KOPT-K1 (cell line): ENCODE measurements around the gene OTC.

Source experiments
- H3K27ac ChIP-seq: fragments of 200-600 bp; sonication (generic); 2 replicates; pipeline ENCODE4 v1.5.1; 2016; ENCODE audit warnings: antibody characterized with exemption, mild to moderate bottlenecking, low read depth, low read length; ENCODE audit not compliant: poor library complexity, severe bottlenecking
- H3K36me3 ChIP-seq: fragments of 200-600 bp; sonication (generic); 2 replicates; pipeline ENCODE4 v1.5.1; 2017; ENCODE audit warnings: antibody characterized with exemption, mild to moderate bottlenecking, low read length, moderate library complexity; ENCODE audit not compliant: insufficient read depth
- H3K9me3 ChIP-seq: fragments of 200-600 bp; sonication (generic); 2 replicates; pipeline ENCODE4 v1.5.1; 2017; ENCODE audit warnings: antibody characterized with exemption, low read length, mild to moderate bottlenecking; ENCODE audit not compliant: insufficient read depth, poor library complexity, severe bottlenecking

Gene OTC

GRCh38 chrX:38341442-38341841, 11.0 kb upstream of the OTC start:
- Histone ChIP-seq H3K27ac (no peak overlapping the region), H3K9me3 (no peaks in the 10 kb centered on the region), H3K36me3 (no peaks in the 10 kb centered on the region)

- Histone ChIP-seq H3K36me3 (no peaks in the 10 kb centered on the region), H3K27ac (no peak overlapping the region), H3K9me3 (no peaks in the 10 kb centered on the region)
These were observed 9.3 kb upstream of the OTC start for GRCh38 chrX:38342853-38343778.

DNA sequence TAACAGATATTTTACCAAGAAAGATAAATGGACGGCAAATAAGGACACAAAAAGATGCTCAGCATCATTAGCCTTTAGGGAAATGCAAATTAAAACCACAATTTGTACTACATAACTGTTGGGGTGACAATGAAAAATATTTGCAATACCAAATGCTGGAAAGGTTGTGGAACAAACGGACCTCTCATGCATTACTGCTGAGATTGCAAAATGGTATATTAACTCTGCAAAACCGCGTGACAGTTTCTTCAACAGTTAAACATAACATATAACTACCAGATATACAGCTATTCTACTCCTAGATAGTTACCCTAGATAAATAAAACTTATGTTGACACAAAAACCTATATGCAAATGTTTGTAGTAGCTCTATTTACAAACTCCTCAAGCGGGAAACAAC, 6.3 kb upstream of the OTC start:
- Histone ChIP-seq H3K27ac (no peak overlapping the region), H3K9me3 (no peaks in the 10 kb centered on the region), H3K36me3 (no peaks in the 10 kb centered on the region)

DNA sequence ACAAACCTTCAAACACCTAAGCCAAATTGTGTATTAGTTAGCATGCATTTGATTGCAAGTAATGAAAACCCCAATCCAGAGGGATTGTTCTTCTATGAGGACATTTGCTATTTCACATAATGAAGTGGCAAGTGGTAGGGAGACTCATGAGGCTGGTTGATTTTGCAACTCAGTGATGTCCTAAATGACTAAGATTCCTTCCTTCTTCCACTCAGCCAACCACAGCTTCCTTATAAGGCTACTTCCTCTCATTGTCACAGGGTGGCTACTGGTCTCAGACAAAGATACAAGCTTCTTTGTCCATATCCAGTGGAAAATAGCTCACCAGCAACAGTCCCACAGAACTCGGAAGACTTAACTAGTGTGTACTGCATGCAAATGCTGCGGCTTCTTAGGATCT, 5.3 kb upstream of the OTC start:
- Histone ChIP-seq H3K27ac (no peak overlapping the region), H3K9me3 (no peaks in the 10 kb centered on the region), H3K36me3 (no peaks in the 10 kb centered on the region)

DNA sequence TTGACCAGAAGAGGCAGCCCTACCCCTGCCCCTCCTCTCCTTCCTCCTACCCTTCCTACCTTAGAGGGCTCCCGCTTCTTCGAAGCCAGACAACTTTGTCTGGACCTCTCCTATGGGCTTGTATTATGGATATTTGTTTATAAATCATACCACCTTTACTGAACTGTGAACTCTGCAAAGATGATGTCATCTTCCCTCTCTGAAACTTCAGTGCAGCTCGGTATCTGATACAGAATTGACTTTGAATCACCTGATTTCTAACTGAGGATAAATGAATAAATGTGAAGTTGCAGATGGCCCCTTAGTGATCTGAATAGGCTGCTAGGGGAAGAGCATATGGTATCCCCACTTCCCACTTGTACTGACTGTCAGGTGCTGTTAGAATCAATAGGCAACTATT, 1.1 kb upstream of the OTC start:
- Histone ChIP-seq H3K9me3 (no peaks in the 10 kb centered on the region), H3K36me3 (no peaks in the 10 kb centered on the region), H3K27ac (no peak overlapping the region)

GRCh38 chrX:38356401-38356800, 4.0 kb downstream of the OTC start:
- Histone ChIP-seq H3K9me3 (no peaks in the 10 kb centered on the region), H3K36me3 (no peaks in the 10 kb centered on the region), H3K27ac (no peak overlapping the region)

GRCh38 chrX:38357747-38358673, 5.6 kb downstream of the OTC start:
- Histone ChIP-seq H3K36me3 (no peaks in the 10 kb centered on the region), H3K9me3 (no peaks in the 10 kb centered on the region), H3K27ac (no peak overlapping the region)

DNA sequence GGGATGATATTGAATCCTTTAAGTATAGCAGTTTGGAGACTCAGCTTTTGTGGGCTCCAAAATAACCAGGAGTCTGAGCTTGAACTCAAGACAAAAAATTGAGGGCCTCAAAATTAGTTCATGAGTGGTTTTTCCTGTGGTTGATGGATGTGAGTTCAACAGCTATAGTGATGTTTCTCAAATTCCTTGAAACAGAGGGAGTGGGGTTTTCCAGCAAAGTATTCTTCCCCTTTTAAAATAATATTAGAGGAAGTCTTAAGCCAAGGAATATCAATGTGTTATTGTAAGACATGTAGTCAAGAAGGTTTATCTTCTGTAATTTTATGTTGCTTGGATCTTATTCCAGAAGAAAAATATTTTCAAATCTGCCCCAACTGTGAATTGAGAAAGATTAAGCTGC, 10.6 kb downstream of the OTC start:
- Histone ChIP-seq H3K9me3 (no peaks in the 10 kb centered on the region), H3K36me3 (no peaks in the 10 kb centered on the region), H3K27ac (no peak overlapping the region)

DNA sequence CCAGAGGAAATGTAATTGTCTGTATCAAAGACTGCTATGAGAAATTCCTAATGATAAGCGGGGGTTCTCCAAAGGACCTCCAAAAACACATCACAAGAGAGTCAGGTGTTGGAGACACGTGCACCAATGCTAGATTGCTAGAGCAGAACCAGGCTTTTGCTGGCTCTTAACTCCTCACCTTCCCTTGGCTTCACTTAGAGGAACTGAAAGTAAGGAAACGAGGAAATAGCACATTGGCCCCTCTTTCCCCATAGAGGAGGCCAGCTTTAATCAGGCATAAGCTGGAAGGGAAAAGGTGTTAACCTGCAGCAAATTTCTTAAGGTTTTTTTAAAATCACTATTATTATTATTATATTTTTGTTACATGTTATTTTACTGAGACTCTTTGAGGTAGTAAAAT, 13.6 kb downstream of the OTC start:
- Histone ChIP-seq H3K36me3 (no peaks in the 10 kb centered on the region), H3K27ac (no peak overlapping the region), H3K9me3 (no peaks in the 10 kb centered on the region)

DNA sequence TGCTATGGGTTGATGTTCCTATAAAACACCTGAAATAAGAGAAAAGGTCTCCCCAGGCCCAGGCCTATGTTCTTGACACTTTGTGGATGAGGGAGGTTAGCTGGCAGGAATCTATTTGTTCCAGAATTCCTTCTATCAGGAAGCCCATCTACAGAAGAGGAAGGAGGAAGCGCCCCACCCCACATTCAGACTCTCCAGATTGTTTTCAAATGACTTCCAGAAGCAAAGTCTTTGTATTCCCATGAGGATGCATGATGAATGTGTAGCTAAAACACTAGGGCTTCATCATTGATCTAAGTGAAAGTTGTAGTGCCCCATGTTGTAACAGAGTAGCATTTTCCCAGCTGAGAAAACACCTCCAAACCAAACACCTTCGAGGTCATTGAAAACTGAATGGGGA, 16.4 kb downstream of the OTC start:
- Histone ChIP-seq H3K9me3 (no peaks in the 10 kb centered on the region), H3K27ac (no peak overlapping the region), H3K36me3 (no peaks in the 10 kb centered on the region)

DNA sequence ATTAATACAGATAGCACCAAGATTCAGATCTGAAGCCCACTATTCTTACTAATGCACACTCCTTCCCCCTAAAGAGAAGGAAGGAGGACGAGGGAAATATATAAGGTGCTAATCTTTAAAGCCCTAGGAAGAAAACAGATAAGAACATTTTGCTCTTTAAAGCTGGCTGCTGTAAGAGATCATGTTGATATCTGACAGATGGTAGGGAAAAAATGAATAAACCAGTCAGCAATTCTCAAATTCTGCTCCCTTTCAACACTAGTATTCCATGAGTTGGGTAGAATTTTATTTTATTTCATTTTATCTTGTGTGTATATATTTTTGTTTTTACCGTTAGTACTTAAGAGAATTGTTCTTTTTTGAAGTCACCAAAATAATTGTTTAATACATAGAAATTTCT, 19.2 kb downstream of the OTC start:
- H3K9me3 ChIP-seq: no peaks in the 10 kb centered on the region
- no peak overlapping the region for H3K27ac ChIP-seq
- H3K36me3 ChIP-seq: no peaks in the 10 kb centered on the region

GRCh38 chrX:38374431-38374830, 22.0 kb downstream of the OTC start:
- H3K9me3 ChIP-seq: no peaks in the 10 kb centered on the region
- no peak overlapping the region for H3K27ac ChIP-seq
- H3K36me3 ChIP-seq: no peaks in the 10 kb centered on the region

GRCh38 chrX:38375891-38376290, 23.5 kb downstream of the OTC start:
- no peak overlapping the region for H3K27ac ChIP-seq
- no peaks in the 10 kb centered on the region for H3K9me3 ChIP-seq
- H3K36me3 ChIP-seq: no peaks in the 10 kb centered on the region

DNA sequence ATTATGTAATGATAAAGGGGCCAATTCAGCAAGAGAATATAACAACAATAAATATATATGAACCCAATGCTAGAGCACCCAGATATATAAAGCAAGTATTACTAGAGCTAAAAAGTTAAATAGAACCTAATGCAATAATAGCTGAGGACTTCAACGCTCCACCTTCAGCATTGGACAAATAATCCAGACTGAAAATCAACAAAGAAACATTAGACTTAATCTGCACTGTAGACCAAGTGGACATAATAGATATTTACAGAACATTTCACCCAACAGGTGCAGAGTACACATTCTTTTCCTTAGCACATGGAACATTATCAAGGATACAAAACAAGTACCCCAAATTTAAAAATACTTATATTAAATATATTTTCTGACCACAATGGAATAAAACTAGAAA, 24.3 kb downstream of the OTC start:
- no peak overlapping the region for H3K27ac ChIP-seq
- no peaks in the 10 kb centered on the region for H3K36me3 ChIP-seq

GRCh38 chrX:38379088-38379487, 26.7 kb downstream of the OTC start:
- Histone ChIP-seq H3K36me3 (no peaks in the 10 kb centered on the region), H3K27ac (no peak overlapping the region), H3K9me3 (no peaks in the 10 kb centered on the region)

More for the DNA sequence above, 24.3 kb downstream of the OTC start:
- H3K9me3 ChIP-seq: no peaks in the 10 kb centered on the region
